Measurements from ENCODE around the gene STPG1.

DNA sequence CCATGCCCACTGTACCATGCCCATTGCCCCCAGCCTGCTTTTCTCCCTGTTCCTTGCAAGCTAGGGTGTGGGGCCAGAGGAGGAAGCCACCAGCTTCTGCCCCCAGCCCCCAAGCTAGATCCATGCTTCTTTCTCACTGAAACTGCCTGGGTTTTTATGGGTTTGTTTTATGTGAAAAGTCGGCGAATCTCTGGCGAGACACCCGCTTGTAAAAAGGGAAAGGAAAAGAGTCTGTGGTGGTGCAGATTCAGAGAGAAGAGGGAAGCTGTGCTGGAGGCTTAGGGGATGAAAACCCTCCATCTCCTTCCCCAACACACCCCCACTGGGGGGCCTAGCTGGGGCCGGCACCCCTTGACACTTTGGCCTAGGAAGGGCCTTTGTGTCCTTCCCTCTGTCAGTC is 68.2 kb downstream of the STPG1 start:
- TF ChIP-seq, protein P1, sequence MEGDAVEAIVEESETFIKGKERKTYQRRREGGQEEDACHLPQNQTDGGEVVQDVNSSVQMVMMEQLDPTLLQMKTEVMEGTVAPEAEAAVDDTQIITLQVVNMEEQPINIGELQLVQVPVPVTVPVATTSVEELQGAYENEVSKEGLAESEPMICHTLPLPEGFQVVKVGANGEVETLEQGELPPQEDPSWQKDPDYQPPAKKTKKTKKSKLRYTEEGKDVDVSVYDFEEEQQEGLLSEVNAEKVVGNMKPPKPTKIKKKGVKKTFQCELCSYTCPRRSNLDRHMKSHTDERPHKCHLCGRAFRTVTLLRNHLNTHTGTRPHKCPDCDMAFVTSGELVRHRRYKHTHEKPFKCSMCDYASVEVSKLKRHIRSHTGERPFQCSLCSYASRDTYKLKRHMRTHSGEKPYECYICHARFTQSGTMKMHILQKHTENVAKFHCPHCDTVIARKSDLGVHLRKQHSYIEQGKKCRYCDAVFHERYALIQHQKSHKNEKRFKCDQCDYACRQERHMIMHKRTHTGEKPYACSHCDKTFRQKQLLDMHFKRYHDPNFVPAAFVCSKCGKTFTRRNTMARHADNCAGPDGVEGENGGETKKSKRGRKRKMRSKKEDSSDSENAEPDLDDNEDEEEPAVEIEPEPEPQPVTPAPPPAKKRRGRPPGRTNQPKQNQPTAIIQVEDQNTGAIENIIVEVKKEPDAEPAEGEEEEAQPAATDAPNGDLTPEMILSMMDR (IDR thresholded peaks at IDR 0.05; ENCODE audit: poor library complexity, severe bottlenecking) = no peak
- TF ChIP-seq POLR2AphosphoS5 (IDR thresholded peaks at IDR 0.05) (no peak), RAD21 (conservative IDR thresholded peaks at IDR 0.05) (no peak), EP300 (conservative IDR thresholded peaks at IDR 0.05; ENCODE audit: poor library complexity, severe bottlenecking) (no peak), EZH2 (IDR thresholded peaks at IDR 0.05; ENCODE audit: borderline replicate concordance, insufficient read depth, low read length, poor library complexity, severe bottlenecking) (no peak), TAF1 (IDR thresholded peaks at IDR 0.05; ENCODE audit: low read depth) (no peak), MXI1 (conservative IDR thresholded peaks at IDR 0.05; ENCODE audit: poor library complexity, severe bottlenecking) (no peak)
- TF ChIP-seq, protein P2, sequence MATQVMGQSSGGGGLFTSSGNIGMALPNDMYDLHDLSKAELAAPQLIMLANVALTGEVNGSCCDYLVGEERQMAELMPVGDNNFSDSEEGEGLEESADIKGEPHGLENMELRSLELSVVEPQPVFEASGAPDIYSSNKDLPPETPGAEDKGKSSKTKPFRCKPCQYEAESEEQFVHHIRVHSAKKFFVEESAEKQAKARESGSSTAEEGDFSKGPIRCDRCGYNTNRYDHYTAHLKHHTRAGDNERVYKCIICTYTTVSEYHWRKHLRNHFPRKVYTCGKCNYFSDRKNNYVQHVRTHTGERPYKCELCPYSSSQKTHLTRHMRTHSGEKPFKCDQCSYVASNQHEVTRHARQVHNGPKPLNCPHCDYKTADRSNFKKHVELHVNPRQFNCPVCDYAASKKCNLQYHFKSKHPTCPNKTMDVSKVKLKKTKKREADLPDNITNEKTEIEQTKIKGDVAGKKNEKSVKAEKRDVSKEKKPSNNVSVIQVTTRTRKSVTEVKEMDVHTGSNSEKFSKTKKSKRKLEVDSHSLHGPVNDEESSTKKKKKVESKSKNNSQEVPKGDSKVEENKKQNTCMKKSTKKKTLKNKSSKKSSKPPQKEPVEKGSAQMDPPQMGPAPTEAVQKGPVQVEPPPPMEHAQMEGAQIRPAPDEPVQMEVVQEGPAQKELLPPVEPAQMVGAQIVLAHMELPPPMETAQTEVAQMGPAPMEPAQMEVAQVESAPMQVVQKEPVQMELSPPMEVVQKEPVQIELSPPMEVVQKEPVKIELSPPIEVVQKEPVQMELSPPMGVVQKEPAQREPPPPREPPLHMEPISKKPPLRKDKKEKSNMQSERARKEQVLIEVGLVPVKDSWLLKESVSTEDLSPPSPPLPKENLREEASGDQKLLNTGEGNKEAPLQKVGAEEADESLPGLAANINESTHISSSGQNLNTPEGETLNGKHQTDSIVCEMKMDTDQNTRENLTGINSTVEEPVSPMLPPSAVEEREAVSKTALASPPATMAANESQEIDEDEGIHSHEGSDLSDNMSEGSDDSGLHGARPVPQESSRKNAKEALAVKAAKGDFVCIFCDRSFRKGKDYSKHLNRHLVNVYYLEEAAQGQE (IDR thresholded peaks at IDR 0.05; ENCODE audit: borderline replicate concordance) = no peak

All from neural cell (in vitro differentiated cells).